ENCODE data around the gene ATP5F1E.
A peak's percentile ranks its signal among the peaks of the same experiment; 100 is the strongest.

Gene ATP5F1E

GRCh38 chr20:59005523-59006166 lies 26.5 kb downstream of the ATP5F1E start:
- DNase-seq (ENCODE audit: low read depth), result no peak

GRCh38 chr20:59004763-59005522 lies 27.2 kb downstream of the ATP5F1E start:
- no peak for DNase-seq (ENCODE audit: low read depth)

- peak; percentile 21 for DNase-seq (ENCODE audit: low read depth)
These were observed 27.7 kb downstream of the ATP5F1E start for GRCh38 chr20:59004493-59004762.

GRCh38 chr20:59003836-59004492 lies 28.2 kb downstream of the ATP5F1E start:
- no peak for DNase-seq (ENCODE audit: low read depth)

GRCh38 chr20:59002874-59003399 lies 29.2 kb downstream of the ATP5F1E start:
- DNase-seq (ENCODE audit: low read depth), result no peak

GRCh38 chr20:59002388-59002787 lies 29.7 kb downstream of the ATP5F1E start:
- DNase-seq (ENCODE audit: low read depth), result no peak

- DNase-seq (ENCODE audit: low read depth), result no peak
These were observed 30.5 kb downstream of the ATP5F1E start for GRCh38 chr20:59001449-59002171.

- DNase-seq (ENCODE audit: low read depth), result no peak
These were observed 31.1 kb downstream of the ATP5F1E start for GRCh38 chr20:59001068-59001448.

- DNase-seq (ENCODE audit: low read depth), result no peak
These were observed 31.8 kb downstream of the ATP5F1E start for GRCh38 chr20:59000326-59000725.

GRCh38 chr20:58998656-58999055 lies 33.5 kb downstream of the ATP5F1E start:
- no peak for DNase-seq (ENCODE audit: low read depth)

- no peak for DNase-seq (ENCODE audit: low read depth)
These were observed 34.9 kb downstream of the ATP5F1E start for GRCh38 chr20:58997141-58997770.

GRCh38 chr20:58996226-58996611 lies 35.9 kb downstream of the ATP5F1E start:
- no peak for DNase-seq (ENCODE audit: low read depth)

GRCh38 chr20:58995461-58996225 lies 36.5 kb downstream of the ATP5F1E start:
- no peak for DNase-seq (ENCODE audit: low read depth)

- no peak for DNase-seq (ENCODE audit: low read depth)
These were observed 37.6 kb downstream of the ATP5F1E start for GRCh38 chr20:58994390-58995159.

GRCh38 chr20:58993332-58994248 lies 38.5 kb downstream of the ATP5F1E start:
- no peak for DNase-seq (ENCODE audit: low read depth)

GRCh38 chr20:58992911-58993310 lies 39.2 kb downstream of the ATP5F1E start:
- no peak for DNase-seq (ENCODE audit: low read depth)

GRCh38 chr20:58991715-58992114 lies 40.4 kb downstream of the ATP5F1E start:
- no peak for DNase-seq (ENCODE audit: low read depth)

GRCh38 chr20:58990651-58991445 lies 41.3 kb downstream of the ATP5F1E start:
- no peak for DNase-seq (ENCODE audit: low read depth)

GRCh38 chr20:58989196-58989595 lies 42.9 kb downstream of the ATP5F1E start:
- no peak for DNase-seq (ENCODE audit: low read depth)

Data from stimulated activated CD8-positive, alpha-beta memory T cell treated with anti-CD3 and anti-CD28 coated beads, Interleukin-7, amount 100 ng/mL, for 24 hours (primary cell).